Breast epithelium (tissue), 3 donors: ENCODE data around the gene TNRC18.

Experiments used
- CTCF ChIP-seq, 3 donors: fragments of 450-650 bp; IDR thresholded peaks; one replicate each; pipeline ENCODE4 v1.5.1; 2016 to 2017; ENCODE audit warnings: antibody characterized with exemption in 3 of 3, mild to moderate bottlenecking in 3 of 3, moderate library complexity in 3 of 3
- POLR2A ChIP-seq: fragments of 450-650 bp; IDR thresholded peaks from one replicate; pipeline ENCODE4 v1.6.1; 2016; ENCODE audit warnings: antibody characterized with exemption, mild to moderate bottlenecking, moderate library complexity

GRCh38 chr7:5387711-5388245 lies 35.9 kb downstream of the TNRC18 start:
- TF ChIP-seq CTCF (IDR thresholded peaks at IDR 0.05) (no peak), POLR2A (no peak)
